ENCODE measurements around the gene CAT.

CAT gene

GRCh38 chr11:34493926-34494595, 55.3 kb downstream of the CAT start:
- H3K36me3 Mint-ChIP-seq (ENCODE audit: low read depth) = no peaks in the 10 kb centered on the region
- TF ChIP-seq, protein P1, sequence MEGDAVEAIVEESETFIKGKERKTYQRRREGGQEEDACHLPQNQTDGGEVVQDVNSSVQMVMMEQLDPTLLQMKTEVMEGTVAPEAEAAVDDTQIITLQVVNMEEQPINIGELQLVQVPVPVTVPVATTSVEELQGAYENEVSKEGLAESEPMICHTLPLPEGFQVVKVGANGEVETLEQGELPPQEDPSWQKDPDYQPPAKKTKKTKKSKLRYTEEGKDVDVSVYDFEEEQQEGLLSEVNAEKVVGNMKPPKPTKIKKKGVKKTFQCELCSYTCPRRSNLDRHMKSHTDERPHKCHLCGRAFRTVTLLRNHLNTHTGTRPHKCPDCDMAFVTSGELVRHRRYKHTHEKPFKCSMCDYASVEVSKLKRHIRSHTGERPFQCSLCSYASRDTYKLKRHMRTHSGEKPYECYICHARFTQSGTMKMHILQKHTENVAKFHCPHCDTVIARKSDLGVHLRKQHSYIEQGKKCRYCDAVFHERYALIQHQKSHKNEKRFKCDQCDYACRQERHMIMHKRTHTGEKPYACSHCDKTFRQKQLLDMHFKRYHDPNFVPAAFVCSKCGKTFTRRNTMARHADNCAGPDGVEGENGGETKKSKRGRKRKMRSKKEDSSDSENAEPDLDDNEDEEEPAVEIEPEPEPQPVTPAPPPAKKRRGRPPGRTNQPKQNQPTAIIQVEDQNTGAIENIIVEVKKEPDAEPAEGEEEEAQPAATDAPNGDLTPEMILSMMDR (IDR thresholded peaks at IDR 0.05; ENCODE audit: unreplicated experiment in 3 of 3) = no peak
- H3K4me1 Mint-ChIP-seq = no peaks in the 10 kb centered on the region
- H3K4me3 Mint-ChIP-seq = no peak overlapping the region
- peaks cover 22% of the 10 kb centered on the region for H3K27me3 Mint-ChIP-seq (ENCODE audit: low read depth)
- no peak overlapping the region for H3K27ac Mint-ChIP-seq
- no peaks in the 10 kb centered on the region for H3K9me3 Mint-ChIP-seq

GRCh38 chr11:34495239-34495723, 56.5 kb downstream of the CAT start:
- TF ChIP-seq, protein P1 (IDR thresholded peaks at IDR 0.05; ENCODE audit: unreplicated experiment in 3 of 3) = no peak
- H3K4me3 Mint-ChIP-seq = no peak overlapping the region
- H3K9me3 Mint-ChIP-seq = no peaks in the 10 kb centered on the region
- H3K4me1 Mint-ChIP-seq = no peaks in the 10 kb centered on the region
- peaks cover 23% of the 10 kb centered on the region for H3K27me3 Mint-ChIP-seq (ENCODE audit: low read depth)
- H3K27ac Mint-ChIP-seq = no peak overlapping the region
- H3K36me3 Mint-ChIP-seq (ENCODE audit: low read depth) = no peaks in the 10 kb centered on the region

DNA sequence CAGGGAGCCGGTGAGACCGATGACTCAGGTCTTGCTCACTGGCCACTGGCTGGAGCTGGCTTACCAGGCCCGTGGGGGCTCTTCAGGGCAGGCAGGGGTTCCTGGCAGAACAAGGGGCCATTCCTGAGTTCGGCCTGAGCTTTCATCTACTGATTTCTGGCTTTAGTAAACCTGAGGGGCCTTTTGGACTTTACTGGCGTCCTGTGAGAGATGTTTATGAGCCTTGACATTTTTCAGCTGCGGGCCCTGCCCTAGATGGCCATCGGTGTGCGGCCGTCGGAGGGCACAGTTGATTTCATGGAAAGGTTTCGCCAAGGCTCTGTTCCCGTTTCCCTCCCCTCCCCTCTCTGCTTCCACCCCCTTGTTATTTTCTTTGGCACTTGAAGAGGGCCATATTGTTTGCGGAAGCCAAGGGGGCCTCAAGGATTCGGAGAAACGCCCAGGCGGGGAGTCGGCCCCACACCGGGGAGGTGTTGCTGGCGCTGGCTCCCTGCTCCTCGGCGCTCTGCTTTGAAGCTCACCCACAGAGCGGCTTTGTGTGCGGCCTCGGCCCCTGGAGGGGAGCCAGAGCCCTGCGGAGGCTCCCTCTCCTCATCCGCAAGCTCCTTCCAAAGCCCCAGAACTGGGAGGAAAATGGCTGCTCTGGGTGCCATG, 57.1 kb downstream of the CAT start:
- Mint-ChIP-seq H3K27me3 (ENCODE audit: low read depth) (peaks cover 22% of the 10 kb centered on the region), H3K9me3 (no peaks in the 10 kb centered on the region), H3K36me3 (ENCODE audit: low read depth) (no peaks in the 10 kb centered on the region), H3K4me1 (no peaks in the 10 kb centered on the region), H3K27ac (no peak overlapping the region), H3K4me3 (no peak overlapping the region)
- TF ChIP-seq, protein P1 (IDR thresholded peaks at IDR 0.05; ENCODE audit: unreplicated experiment in 3 of 3) = no peak

DNA sequence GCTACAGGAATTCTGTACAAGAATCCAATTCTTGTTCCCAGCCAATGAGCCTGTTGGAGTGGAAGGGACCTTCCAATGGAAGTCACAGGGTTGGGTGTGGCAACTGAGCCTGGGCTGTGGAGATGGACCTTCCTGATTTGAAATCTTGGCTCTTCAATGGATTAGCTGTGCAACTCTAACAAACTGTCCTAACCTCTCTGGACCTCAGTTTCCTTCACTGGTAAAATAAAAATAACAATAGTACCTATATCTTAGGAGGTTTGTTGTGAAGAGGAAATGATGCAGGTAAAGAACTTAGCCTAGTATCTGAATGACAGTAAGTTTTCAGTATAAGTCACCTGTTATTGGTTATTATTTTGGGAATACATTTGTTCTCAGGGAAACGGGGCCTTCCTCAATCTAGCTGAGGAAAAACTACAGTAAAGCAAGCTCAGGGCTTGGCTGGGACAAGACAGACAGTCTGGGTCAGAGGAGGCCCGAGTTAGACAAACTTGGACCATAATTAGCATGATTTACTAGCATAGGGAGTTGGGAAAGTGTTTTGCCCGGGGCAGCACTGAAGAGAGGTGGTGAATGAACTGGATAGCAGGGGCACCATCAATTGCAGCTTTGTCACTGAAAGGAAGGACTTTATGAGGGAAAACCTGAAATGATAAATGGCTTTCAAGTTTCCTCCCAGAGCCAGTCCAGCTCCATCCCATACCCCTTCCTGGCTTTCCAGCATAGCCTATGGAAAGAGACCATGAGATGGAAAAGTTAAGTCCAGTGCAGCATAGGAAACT, 61.2 kb downstream of the CAT start:
- no peaks in the 10 kb centered on the region for H3K36me3 Mint-ChIP-seq (ENCODE audit: low read depth)
- H3K27me3 Mint-ChIP-seq (ENCODE audit: low read depth) = peaks cover 32% of the 10 kb centered on the region
- no peaks in the 10 kb centered on the region for H3K9me3 Mint-ChIP-seq
- no peak overlapping the region for H3K4me3 Mint-ChIP-seq
- TF ChIP-seq, protein P1 (IDR thresholded peaks at IDR 0.05; ENCODE audit: unreplicated experiment in 3 of 3) = no peak
- H3K27ac Mint-ChIP-seq = no peak overlapping the region
- H3K4me1 Mint-ChIP-seq = peaks cover 9% of the 10 kb centered on the region

- H3K9me3 Mint-ChIP-seq = no peaks in the 10 kb centered on the region
- H3K4me3 Mint-ChIP-seq = no peak overlapping the region
- TF ChIP-seq, protein P1 (IDR thresholded peaks at IDR 0.05; ENCODE audit: unreplicated experiment in 3 of 3) = no peak
- no peaks in the 10 kb centered on the region for H3K36me3 Mint-ChIP-seq (ENCODE audit: low read depth)
- H3K4me1 Mint-ChIP-seq = peaks cover 9% of the 10 kb centered on the region
- H3K27me3 Mint-ChIP-seq (ENCODE audit: low read depth) = peaks cover 32% of the 10 kb centered on the region
- H3K27ac Mint-ChIP-seq = peak overlapping the region; percentile 17 to 45 (median 29)
Measured at GRCh38 chr11:34501500-34501899, 62.8 kb downstream of the CAT start.

All from nephron (organoid).